GM18951 (cell line): ENCODE measurements around the gene SIGLEC11.

Experiments used
- POLR2A ChIP-seq: IDR thresholded peaks from 4 replicates; pipeline ENCODE4 v1.6.1; 2011; ENCODE audit warnings: mild to moderate bottlenecking; ENCODE audit not compliant: insufficient read length, insufficient read depth; ENCODE audit errors: extremely low read depth
- in situ Hi-C: fragments of 300-500 bp; cut with MboI; formaldehyde crosslinking; loops from one replicate; pipeline ENCODE4 v1.12.0; 2022; ENCODE audit warnings: low sequenced_read_pairs, mixed read lengths, inconsistent platforms; ENCODE audit not compliant: unreplicated experiment

SIGLEC11 gene

GRCh38 chr19:49921871-49922795, 38.8 kb downstream of the SIGLEC11 start:
- TF ChIP-seq POLR2A, result no peak
- in situ Hi-C loops, result no loop called here

- in situ Hi-C loops, result no loop called here
- TF ChIP-seq POLR2A, result no peak
Observed at GRCh38 chr19:49920624-49921363, 40.2 kb downstream of the SIGLEC11 start.

GRCh38 chr19:49918089-49918488, 42.9 kb downstream of the SIGLEC11 start:
- in situ Hi-C loops, result no loop called here
- no peak for TF ChIP-seq POLR2A

GRCh38 chr19:49916839-49917733, 43.9 kb downstream of the SIGLEC11 start:
- in situ Hi-C loops, result no loop called here
- no peak for TF ChIP-seq POLR2A

- in situ Hi-C loops, result no loop called here
- no peak for TF ChIP-seq POLR2A
Observed at GRCh38 chr19:49915271-49915670, 45.7 kb downstream of the SIGLEC11 start.

- no peak for TF ChIP-seq POLR2A
- in situ Hi-C loops, result no loop called here
Observed at GRCh38 chr19:49913720-49914119, 47.3 kb downstream of the SIGLEC11 start.

- TF ChIP-seq POLR2A, result no peak
- in situ Hi-C loops, result no loop called here
Observed at GRCh38 chr19:49912965-49913685, 47.8 kb downstream of the SIGLEC11 start.

- peak; percentile 55 for TF ChIP-seq POLR2A
- in situ Hi-C loops, result no loop called here
Observed at GRCh38 chr19:49911381-49912145, 49.4 kb downstream of the SIGLEC11 start.

GRCh38 chr19:49910179-49910578, 50.8 kb downstream of the SIGLEC11 start:
- TF ChIP-seq POLR2A, result peak; percentile 30
- in situ Hi-C loops, result no loop called here

GRCh38 chr19:49908480-49909420, 52.2 kb downstream of the SIGLEC11 start:
- TF ChIP-seq POLR2A, result no peak
- in situ Hi-C loops, result no loop called here
